Mucosa of gallbladder (tissue), 1 donor: ENCODE measurements around the gene SMOC2. TPM values are rescaled to one million over a fixed set of nuclear protein-coding genes. Genes with fewer than 3 reads are reported as not detected.

Experiments used
- DNase-seq: peaks from one replicate; pipeline ENCODE4 v3.0.0-alpha.2; 2020; ENCODE audit warnings: low spot score
- total RNA-seq: library from RNA; stranded (reverse); gene quantifications from one replicate; pipeline ENCODE4 v1.2.1, GENCODE V29; 2021
- donor health status: DM: no; HTN: no; CAD: no.

The SMOC2 gene
- total RNA-seq, 1 donor from 2014 or later = 213 TPM

DNA sequence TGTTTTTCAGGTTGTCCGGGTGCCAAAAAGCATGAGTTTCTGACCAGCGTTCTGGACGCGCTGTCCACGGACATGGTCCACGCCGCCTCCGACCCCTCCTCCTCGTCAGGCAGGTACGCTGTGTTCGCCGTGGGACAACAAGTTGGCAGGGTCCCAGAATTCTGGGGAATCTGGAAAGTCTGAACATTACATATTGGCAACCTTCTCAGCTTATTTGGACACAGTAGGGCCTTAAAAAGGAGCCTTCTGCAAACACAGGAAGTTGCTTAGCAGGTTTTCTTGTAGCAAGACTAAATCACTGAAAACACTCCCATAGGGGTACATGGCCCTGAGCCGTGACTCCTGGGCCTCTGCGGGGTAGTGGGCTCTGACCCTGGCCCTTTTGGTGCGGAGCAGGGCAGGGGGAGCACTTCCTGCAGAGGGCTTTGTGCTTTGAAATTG lies 209.7 kb downstream of the SMOC2 start:
- no peak for DNase-seq

DNA sequence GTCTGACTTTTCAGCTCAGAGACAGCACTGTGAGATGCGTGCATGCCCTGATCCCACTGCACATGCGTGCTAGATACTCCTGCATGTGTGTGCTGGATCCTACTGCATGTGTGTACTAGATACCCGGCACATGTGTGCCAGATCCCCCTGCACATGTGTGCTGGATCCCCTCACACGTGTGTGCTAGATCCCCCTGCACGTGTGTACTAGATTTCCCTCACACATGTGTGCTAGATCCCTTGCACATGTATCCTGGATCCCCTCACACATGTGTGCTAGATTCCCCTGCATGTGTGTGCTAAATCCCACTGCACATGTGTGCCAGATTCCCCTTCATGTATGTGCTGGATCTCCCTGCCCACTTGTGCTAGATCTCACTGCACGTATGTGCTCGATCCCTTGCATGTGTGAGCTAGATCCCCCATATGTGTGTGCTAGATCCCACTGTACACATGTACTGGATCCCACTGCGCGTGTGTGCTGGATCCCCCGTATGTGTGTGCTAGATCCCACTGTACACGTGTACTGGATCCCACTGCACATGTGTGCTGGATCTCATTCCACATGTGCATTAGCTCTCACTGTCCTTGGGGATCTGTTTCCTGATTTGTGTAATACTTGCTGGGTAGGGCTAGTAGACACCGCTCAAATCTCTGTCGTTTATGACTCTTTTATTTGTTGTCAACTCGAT lies 214.6 kb downstream of the SMOC2 start:
- no peak for DNase-seq

DNA sequence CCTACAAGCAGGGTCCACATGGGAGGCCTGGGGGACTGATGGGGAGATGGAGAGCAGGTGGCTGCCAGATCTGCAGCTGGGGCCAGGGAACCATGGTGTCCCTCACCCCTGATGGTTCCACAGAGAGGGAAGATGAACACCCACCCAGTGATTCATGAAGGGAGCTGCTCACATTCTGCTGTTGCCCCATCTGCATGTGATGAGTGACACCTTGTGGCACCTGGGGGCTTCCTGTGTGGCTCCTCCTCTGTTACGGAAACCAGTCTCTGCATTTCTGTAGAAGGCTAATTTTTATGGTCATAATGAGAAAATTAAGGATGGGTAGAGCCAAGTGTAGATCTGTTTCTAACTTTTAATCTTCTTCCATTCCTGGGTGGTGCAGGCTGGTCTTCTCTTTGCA lies 217.1 kb downstream of the SMOC2 start:
- no peak for DNase-seq

DNA sequence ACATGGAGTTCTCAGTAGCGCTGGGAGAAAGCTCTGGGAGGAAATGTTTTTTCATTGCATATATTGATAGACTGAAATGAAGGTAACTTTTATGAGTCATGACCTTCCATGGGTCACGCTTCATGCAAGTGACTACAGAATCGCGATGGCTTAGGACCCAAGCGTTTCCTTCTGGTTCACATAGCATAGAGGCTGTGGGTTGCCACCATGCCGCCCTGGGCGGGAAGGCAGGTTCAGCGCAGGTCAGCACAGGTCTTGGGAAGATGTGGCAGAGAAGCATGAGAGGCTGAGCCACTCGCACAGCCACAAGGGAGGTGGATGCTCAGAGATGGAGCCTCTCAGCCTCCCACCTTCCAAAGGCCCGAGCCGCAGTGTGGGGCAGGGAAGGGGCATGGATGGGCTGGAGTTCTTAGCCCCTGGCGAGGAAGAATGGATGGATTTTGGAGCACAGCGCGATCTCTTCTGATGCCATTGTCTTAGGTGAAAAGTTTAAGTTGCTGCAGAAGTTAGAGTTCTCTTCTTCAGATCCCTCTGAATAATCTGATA lies 219.5 kb downstream of the SMOC2 start:
- no peak for DNase-seq

DNA sequence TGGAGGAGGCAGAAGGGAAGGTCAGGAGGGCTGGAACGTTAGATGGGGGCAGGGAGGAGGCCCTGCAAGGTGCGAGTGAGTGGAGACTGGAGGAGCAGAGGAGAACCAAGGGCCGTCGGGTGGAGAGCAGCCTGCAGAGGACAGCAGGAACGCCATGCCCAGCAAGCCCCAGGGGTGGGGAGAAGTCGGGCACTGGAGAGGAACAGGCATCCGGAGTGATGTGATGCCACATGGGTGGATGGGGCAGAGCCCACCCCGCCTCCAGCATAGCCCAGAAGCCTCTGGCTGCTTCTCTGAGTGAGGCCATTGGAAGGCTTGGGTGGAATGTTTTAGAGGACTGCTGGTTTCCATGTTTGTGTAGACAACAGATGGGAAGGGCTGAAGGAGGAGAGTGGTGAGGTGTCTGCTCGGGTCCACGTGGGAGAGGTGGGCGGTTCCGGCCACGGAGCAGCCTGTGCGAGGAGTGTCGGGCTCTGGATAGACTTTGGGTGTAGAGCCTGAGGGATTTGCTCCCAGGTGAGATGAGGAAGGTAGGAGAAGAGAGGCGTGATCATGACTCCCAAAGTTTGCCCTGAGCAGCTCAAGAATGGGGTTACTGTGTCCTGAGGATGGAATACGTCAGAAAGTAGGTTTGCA lies 221.4 kb downstream of the SMOC2 start:
- DNase-seq = no peak

DNA sequence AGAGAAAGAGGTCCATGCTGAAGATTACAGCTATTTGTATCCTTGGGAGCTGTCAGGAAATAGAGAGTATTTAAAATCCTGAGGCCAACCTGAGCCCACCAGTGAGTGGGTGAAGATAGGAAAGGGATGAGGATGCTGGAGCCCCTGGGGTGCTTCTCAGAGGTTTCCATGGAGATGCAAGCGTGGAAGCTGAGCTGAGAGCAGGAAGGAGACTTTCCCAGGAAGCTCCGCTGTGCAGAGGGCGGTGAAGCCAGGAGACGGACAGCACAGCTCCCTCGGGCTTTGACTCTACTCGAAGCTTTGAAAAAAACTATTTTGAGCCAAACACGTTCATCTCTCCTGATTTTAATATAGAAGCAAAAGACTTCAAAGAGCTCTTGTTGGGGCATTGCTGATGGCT lies 222.1 kb downstream of the SMOC2 start:
- DNase-seq = no peak

DNA sequence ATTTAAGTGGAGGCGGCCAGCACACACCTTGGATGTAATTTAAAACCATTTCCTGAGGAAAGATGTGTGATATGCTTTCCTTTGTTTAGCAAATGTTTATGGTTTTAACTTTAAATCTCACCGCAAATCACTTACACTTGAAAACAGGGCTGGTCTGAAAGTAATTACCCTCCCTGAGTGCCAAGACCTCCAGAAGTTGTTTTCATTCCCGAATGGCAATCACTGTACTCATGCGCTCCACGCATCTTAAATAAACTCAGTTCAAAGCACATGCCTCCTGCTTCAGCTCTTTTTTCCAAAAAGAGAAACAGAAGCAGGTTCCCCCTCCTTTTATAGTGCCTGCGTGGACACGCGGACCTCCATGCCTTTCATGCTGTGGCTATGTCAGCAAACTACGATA lies 224.0 kb downstream of the SMOC2 start:
- DNase-seq = no peak

DNA sequence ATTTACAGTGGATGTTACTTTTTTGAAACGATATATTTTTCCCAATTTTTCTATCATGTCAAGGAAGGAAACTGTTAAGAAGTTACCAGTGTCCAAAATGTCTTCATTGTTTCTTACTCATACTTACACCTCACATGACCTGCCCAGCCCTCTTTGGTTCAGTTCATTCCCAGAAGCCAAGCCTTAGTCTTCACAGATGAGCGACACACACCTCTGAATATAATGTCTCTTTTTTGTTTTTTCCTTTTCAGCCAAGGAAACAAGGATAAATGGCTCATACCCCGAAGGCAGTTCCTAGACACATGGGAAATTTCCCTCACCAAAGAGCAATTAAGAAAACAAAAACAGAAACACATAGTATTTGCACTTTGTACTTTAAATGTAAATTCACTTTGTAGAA lies 225.2 kb downstream of the SMOC2 start:
- no peak for DNase-seq

DNA sequence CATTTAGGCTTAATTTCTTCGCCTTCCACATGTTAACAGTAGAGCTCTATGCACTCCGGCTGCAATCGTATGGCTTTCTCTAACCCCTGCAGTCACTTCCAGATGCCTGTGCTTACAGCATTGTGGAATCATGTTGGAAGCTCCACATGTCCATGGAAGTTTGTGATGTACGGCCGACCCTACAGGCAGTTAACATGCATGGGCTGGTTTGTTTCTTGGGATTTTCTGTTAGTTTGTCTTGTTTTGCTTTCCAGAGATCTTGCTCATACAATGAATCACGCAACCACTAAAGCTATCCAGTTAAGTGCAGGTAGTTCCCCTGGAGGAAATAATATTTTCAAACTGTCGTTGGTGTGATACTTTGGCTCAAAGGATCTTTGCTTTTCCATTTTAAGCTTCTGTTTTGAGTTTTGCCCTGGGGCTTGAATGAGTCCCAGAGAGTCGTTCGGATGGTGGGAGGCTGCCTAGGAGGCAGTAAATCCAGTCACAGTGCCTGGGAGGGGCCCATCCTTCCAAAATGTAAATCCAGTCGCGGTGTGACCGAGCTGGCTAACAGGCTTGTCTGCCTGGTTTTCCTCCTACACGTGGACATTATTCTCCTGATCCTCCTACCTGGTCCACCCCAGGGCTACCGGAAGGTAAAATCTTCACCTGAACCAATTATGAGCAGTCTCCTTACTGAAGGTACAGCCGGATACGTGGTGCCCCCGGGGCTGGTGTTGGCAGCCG lies 225.9 kb downstream of the SMOC2 start:
- no peak for DNase-seq

DNA sequence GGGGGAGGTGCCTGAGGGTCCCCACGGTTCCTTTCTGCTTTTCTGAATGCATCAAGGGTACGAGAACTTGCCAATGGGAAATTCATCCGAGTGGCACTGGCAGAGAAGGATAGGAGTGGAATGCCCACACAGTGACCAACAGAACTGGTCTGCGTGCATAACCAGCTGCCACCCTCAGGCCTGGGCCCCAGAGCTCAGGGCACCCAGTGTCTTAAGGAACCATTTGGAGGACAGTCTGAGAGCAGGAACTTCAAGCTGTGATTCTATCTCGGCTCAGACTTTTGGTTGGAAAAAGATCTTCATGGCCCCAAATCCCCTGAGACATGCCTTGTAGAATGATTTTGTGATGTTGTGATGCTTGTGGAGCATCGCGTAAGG lies 226.4 kb downstream of the SMOC2 start:
- DNase-seq = no peak

DNA sequence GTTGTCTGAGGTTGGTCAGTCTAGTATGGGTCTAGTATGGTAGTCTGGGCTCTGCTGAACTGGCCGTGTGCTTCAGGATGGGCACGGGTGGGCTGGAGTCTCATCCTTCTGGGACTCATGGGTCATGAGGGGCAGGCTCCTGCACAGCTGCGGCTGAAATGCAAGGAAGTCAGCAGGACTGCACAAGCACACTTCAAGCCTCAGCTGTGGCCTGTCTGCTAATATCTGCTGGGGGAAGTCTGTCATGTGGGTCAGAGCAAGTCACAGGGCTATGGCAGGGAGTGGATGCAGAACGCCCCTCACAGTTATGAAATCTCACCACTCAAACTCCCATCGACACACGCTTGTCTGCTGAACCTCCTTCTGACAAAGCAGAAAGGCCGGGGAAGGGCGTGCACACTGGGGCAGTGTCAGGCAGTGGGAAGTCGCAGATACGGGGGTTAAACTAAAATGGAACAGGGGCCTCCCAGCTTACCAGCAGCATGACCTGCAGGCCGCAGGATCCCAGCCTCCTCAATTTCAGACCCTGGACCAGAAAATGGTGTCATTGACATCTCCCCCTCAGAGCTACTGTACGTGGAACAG lies 229.5 kb downstream of the SMOC2 start:
- no peak for DNase-seq

DNA sequence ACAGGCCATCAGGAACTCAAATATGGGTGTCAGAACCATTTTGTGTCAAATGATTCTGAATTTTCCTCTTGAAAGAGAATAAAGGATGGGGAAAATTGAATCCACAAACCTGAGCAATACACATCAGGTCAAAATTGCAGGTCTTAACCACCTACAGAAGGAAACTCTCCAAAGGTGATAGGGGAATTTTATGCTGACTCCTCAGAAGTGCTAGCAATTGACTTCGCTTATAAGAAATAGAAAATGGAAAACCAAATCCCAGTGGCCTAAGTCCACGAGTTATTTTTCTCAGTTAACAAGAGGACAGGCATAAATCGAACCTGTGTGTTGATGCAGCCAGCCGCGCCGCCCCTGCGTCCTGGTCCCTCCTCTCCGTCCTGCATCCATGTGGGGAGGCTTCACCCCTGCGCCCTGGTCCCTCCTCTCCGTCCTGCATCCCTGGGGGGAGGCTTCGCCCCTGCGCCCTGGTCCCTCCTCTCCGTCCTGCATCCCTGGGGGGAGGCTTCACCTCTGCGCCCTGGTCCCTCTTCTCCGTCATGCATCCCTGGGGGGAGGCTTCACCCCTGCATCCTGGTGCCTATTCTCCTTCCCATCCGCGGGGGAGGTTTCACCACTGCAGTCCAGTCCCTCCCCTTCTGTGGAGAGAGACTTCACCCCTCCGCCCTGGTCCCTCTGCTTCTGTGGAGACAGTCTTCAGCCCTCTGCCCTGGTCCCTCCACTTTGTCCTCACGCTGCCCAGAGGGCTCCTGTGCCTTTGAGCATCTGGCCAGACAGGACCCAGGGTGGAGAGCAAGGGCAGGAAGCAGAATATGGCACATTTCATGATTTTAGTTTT lies 230.3 kb downstream of the SMOC2 start:
- DNase-seq = no peak

DNA sequence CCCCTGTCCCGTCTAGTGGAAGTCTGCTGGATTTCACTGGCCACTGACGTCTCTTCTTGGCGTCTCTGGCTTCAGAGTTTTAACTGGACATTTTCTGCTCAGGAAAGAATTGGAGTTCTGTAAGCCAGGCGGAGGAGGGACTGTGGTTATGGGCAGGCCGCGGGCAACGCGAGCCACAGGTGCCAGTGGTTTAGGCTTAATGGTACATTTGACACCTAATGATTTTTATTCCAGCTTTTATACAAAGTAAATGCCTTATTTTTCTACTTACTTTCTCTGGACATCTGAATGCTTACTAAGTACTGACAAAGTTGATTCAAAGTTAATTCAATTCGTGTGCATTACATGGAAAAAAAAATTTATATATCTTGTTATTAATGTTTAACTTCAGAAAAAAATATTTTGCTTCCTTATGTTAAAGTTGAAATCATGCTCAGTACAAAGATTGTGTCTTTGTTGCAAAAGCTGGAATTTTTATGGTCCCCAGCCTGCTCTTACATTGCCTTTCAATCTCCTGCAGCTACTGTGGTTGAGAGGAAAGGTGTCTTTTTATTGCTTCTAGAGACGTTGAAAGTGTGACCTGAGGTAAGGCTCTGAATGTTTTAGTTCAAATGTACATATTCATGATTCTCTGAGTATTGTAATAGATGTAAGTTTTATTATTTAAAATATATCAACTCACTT lies 231.0 kb downstream of the SMOC2 start:
- DNase-seq = no peak

DNA sequence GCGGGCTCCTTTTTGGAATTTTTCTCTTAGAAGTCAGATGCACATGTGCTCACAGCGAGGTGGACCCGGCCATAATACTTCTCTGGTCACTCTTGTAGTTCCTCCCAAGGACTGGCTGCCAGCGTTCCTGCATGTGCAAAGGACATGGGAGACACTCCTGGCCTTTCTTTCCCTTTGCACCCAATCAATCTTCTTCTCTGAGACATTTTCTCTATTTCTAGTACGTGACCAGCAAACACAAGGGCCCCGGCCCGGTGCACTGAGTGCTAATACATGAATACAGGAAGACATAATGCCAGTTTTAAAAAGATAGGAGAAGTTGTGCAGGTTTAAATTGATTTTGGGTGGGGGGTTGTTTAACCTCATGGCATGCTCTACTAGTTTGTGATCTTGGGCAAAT lies 233.6 kb downstream of the SMOC2 start:
- DNase-seq = peak; percentile 6

DNA sequence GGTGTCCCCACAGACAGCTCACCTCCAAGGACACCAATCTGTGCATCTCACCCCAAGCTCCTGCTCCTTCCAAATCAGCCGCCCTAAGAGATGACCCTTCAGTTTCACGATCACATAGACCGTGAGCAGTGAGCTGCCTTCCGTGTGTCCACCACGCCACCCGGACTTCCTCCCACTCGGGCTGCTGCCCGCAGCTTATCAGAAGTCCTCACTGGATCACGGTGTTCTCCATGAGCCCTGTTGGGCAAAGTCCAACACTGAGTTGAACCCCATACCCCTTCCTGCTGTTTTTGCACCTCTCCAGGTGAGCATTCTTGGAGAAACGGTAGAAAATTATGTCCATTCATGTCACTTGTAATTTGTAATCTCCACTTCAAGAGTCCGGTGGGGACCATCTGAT lies 234.4 kb downstream of the SMOC2 start:
- peak; percentile 7 for DNase-seq

DNA sequence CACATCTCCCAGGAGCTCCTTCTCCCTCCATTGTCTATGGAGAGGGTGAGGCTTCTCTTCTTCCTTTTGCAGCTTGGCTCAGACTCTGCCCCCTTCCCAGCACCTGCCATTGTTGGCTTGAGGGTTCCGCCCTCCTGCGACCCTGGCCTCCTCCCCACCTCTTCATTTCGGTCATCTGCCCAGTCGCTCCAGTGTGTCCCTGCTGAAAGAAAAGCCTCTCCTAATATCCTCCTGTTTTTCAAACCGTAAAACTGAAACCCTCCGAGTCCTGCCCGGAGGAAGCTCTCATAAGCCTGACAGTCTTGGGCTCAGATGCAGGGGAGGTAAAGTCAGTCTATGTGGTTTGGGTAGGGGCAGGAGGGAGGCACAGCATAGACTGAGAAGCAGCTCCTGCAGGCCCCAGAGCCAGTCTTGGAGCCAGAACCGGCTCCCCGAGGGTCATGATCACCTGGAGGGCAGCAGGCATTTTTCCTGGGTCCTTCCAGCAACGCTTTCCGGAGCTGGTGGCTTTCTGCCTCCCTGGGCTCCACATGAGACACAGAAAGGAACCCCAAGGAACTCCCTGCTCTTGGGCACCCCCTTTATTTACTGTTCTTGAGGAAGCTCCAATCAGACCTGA lies 235.1 kb downstream of the SMOC2 start:
- DNase-seq = peak; percentile 4

DNA sequence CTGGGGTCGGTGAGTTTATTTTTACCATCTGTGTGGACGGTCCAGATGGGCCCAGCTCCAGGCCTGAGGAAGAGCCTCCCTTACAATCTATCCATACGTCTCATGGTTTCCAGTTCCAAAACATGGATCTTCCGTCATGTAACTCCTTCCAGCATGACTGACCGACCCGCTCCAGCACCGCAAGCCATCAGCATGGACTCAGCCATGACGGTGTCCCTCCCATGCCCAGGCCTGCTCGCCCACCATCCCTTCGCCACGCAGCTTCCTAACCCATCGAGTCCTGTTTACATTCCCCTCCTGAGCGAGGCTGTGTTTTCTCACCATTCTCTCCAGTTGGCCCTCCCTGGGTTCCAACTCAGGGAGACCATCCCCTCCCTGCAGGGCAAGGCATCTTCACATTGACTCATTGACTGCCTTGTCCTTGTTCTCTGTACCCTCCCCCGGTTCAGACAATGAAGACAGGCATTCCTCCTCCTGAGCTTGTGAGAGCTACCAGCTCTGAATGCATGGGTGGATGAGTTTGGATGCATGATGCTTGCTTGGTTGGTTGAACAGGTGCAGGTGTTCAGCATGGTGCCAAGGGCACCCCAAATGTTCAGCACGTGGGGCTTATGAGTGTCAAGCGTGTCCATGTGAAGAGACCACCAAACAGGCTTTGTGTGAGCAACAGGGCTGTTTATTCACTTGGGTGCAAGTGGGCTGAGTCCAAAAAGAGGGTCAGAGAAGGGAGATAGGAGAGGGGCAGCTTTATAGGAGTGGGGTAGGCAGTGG lies 235.8 kb downstream of the SMOC2 start:
- DNase-seq = no peak

DNA sequence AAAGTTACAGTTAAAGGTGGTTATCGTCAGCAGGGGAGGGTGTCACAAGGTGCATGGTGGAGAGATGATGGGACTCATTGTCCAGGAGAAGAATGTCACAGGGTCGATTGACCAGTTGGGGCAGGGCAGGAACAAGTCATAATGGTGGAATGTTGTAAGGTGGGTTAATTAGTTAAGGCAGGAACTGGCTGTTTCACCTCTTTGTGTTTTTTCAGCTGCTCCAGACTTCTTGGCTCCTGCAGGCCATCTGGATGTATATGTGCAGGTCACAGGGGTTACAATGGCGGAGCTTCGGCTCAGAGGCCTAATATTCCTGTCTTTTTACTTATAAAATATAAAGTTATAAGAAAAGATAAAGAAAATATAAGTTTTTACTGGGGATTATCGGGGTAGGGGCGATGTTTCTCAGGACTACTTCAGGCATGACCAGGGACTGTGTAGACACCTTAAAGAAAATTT lies 236.4 kb downstream of the SMOC2 start:
- DNase-seq = peak; percentile 43

DNA sequence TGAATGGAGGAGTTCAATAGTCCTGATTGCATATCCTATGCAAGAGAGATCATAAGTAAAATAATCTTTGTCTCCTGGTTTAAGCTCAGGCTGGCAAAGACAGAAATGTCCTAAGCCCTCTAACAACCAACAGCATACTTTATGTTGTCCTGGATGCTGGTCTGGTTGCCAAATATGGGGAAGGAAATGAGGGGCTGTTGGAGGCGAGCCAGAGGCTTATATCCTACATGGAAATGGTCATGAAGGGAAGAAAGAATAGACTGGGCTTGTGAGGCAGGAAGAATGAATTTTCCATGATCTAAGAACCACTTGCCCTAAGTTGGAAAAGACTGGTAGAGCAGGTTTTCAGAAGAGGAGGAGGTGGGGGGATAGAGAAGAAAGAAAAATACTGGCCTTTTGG lies 237.1 kb downstream of the SMOC2 start:
- no peak for DNase-seq

DNA sequence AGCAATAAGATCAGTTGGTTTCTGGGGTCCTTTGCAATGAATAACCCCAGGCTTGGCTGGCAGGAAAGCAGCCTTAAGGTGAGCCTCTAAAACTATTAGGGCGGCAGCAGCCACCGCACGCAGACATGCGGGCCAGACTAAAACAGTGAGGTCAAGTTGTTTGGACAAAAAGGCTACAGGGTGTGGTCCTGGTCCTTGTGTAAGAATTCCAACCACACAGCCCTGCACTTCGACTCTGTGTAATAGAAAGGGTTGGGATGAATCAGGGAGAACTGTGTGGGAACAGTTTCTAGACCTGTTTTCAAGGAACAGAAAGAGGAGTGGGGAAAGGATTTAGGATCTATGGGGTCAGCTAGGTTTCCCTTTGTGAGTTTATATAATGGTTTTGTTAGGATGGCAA lies 237.6 kb downstream of the SMOC2 start:
- no peak for DNase-seq
